Caco-2 (cell line): Measurements from ENCODE around the gene SIRPG. TPM values are rescaled to one million over a fixed set of nuclear protein-coding genes. Genes with fewer than 3 reads are reported as not detected.

ENCODE experiments used
- BruUV-seq: library from RNA; stranded (reverse); fragments of 400-500 nt; replicated peaks from 2 replicates; lab custom pipeline; 2021; lab: Mats Ljungman, UMichigan
- CTCF ChIA-PET: fragments of 300-600 bp; sonication (Branson Sonifier 250); formaldehyde crosslinking; loops from one replicate; lab custom pipeline; 2022; ENCODE audit warnings: antibody characterized with exemption; lab: Charles Lee
- POLR2A ChIA-PET: fragments of 300-600 bp; sonication (Branson Sonifier 250); formaldehyde crosslinking; loops from one replicate; lab custom pipeline; 2022; ENCODE audit warnings: antibody characterized with exemption; lab: Charles Lee
- DNase-seq, 2 experiments: peaks; one replicate each; pipeline versions ENCODE4 v3.0.0 to v3.0.0-alpha.2; 2020 to 2022
- H3K27me3 ChIP-seq: replicated peaks from 2 replicates; pipeline ENCODE4 v1.6.0; 2011; ENCODE audit warnings: low read length; ENCODE audit not compliant: control insufficient read depth, insufficient read depth
- H3K36me3 ChIP-seq: 2 replicates; pipeline ENCODE4 v1.5.1; 2011; ENCODE audit warnings: low read length; ENCODE audit not compliant: control insufficient read depth, insufficient read depth
- H3K4me1 ChIP-seq: fragments of 250-450 bp; sonication (Bioruptor Pico); 2 replicates; pipeline ENCODE4 v1.5.1; 2020; ENCODE audit warnings: mild to moderate bottlenecking
- H3K4me3 ChIP-seq: 2 replicates; pipeline ENCODE4 v1.5.1; 2011; ENCODE audit warnings: low read depth, mild to moderate bottlenecking, control low read depth, low read length
- H3K9me3 ChIP-seq: fragments of 250-450 bp; sonication (Bioruptor Pico); 2 replicates; pipeline ENCODE4 v1.5.1; 2020; ENCODE audit warnings: mild to moderate bottlenecking, moderate library complexity
- H3K27ac Mint-ChIP-seq: one replicate; pipeline ENCODE4 v1.8.0; 2022; ENCODE audit warnings: mixed read lengths; ENCODE audit not compliant: unreplicated experiment
- H3K27me3 Mint-ChIP-seq: one replicate; pipeline ENCODE4 v1.8.0; 2022; ENCODE audit warnings: mixed read lengths; ENCODE audit not compliant: insufficient read depth, unreplicated experiment
- H3K36me3 Mint-ChIP-seq: one replicate; pipeline ENCODE4 v1.8.0; 2022; ENCODE audit warnings: mild to moderate bottlenecking, mixed read lengths; ENCODE audit not compliant: insufficient read depth, unreplicated experiment
- H3K4me1 Mint-ChIP-seq: one replicate; pipeline ENCODE4 v1.8.0; 2022; ENCODE audit warnings: low read depth, mixed read lengths; ENCODE audit not compliant: unreplicated experiment
- H3K4me3 Mint-ChIP-seq: one replicate; pipeline ENCODE4 v1.8.0; 2022; ENCODE audit warnings: mild to moderate bottlenecking, moderate library complexity, mixed read lengths; ENCODE audit not compliant: unreplicated experiment
- H3K9me3 Mint-ChIP-seq: one replicate; pipeline ENCODE4 v1.8.0; 2022; ENCODE audit warnings: mixed read lengths; ENCODE audit not compliant: unreplicated experiment
- CTCF ChIP-seq, 2 experiments: fragments of 200-600 bp in 1 of 2; IDR thresholded peaks; 1 replicate in 1 of 2; 2 replicates in 1 of 2; pipeline versions ENCODE4 v1.5.1 to v1.8.0; 2011 to 2022; ENCODE audit warnings: antibody characterized with exemption in 1 of 2, control low read depth in 1 of 2, inconsistent platforms in 1 of 2, low read depth in 1 of 2, low read length in 1 of 2, mild to moderate bottlenecking in 1 of 2, moderate library complexity in 1 of 2; ENCODE audit not compliant: insufficient read depth in 1 of 2, severe bottlenecking in 1 of 2, unreplicated experiment in 1 of 2
- intact Hi-C: fragments of 100-400 bp; cut with micrococcal nuclease; formaldehyde crosslinking; loops from one replicate; pipeline ENCODE4 v1.10.0; 2022; ENCODE audit not compliant: unreplicated experiment
- total RNA-seq: library from RNA; stranded (reverse); gene quantifications from 2 replicates; pipeline ENCODE4 v1.2.3, GENCODE V29; 2022

SIRPG gene
- total RNA-seq, 1 experiment from 2014 or later: not detected

GRCh38 chr20:1635291-1635979 is 22.1 kb downstream of the SIRPG start:
- no TSS peak for BruUV-seq
- H3K4me3 Mint-ChIP-seq: no peak overlapping the region

GRCh38 chr20:1633535-1633934 is 24.0 kb downstream of the SIRPG start:
- POLR2A ChIA-PET: no interaction called here
- no peak for TF ChIP-seq CTCF (IDR thresholded peaks at IDR 0.05; ENCODE audit: insufficient read depth in 1 of 2, low read depth in 1 of 2, low read length in 1 of 2, severe bottlenecking in 1 of 2, unreplicated experiment in 1 of 2)
- Histone ChIP-seq H3K4me1 (peaks cover 11% of the 10 kb centered on the region), H3K9me3 (peaks cover 3% of the 10 kb centered on the region; the same call in 1 of the 2 replicates), H3K36me3 (no peaks in the 10 kb centered on the region), H3K27me3 (no peaks in the 10 kb centered on the region), H3K4me3 (no peak overlapping the region)
- BruUV-seq: no TSS peak
- no peaks in the 10 kb centered on the region for H3K36me3 Mint-ChIP-seq
- DNase-seq: peak; percentile 45 to 72
- intact Hi-C loops: no loop called here
- peaks cover 16% of the 10 kb centered on the region for H3K4me1 Mint-ChIP-seq
- no peak overlapping the region for H3K4me3 Mint-ChIP-seq
- CTCF ChIA-PET: no interaction called here
- H3K9me3 Mint-ChIP-seq: no peaks in the 10 kb centered on the region
- no peak overlapping the region for H3K27ac Mint-ChIP-seq
- H3K27me3 Mint-ChIP-seq: peaks cover 2% of the 10 kb centered on the region

More at GRCh38 chr20:1635291-1635979, 22.1 kb downstream of the SIRPG start:
- peaks cover 16% of the 10 kb centered on the region for H3K4me1 Mint-ChIP-seq
- H3K27me3 ChIP-seq: no peaks in the 10 kb centered on the region
- TF ChIP-seq CTCF (IDR thresholded peaks at IDR 0.05; ENCODE audit: insufficient read depth in 1 of 2, low read depth in 1 of 2, low read length in 1 of 2, severe bottlenecking in 1 of 2, unreplicated experiment in 1 of 2): no peak
- intact Hi-C loops: no loop called here
- H3K27ac Mint-ChIP-seq: no peak overlapping the region
- H3K9me3 ChIP-seq: peaks cover 3% of the 10 kb centered on the region; the same call in 1 of the 2 replicates
- peaks cover 11% of the 10 kb centered on the region for H3K4me1 ChIP-seq
- peaks cover 3% of the 10 kb centered on the region for H3K27me3 Mint-ChIP-seq
- ChIA-PET CTCF (no interaction called here), POLR2A (no interaction called here)
- no peaks in the 10 kb centered on the region for H3K36me3 ChIP-seq
- no peak for DNase-seq
- H3K9me3 Mint-ChIP-seq: no peaks in the 10 kb centered on the region
- no peak overlapping the region for H3K4me3 ChIP-seq
- H3K36me3 Mint-ChIP-seq: no peaks in the 10 kb centered on the region

- Mint-ChIP-seq H3K9me3 (no peaks in the 10 kb centered on the region), H3K36me3 (no peaks in the 10 kb centered on the region), H3K4me1 (peaks cover 16% of the 10 kb centered on the region), H3K27me3 (peaks cover 7% of the 10 kb centered on the region), H3K4me3 (no peak overlapping the region), H3K27ac (no peak overlapping the region)
- TF ChIP-seq CTCF (IDR thresholded peaks at IDR 0.05; ENCODE audit: insufficient read depth in 1 of 2, low read depth in 1 of 2, low read length in 1 of 2, severe bottlenecking in 1 of 2, unreplicated experiment in 1 of 2): no peak
- Histone ChIP-seq H3K36me3 (no peaks in the 10 kb centered on the region), H3K4me3 (no peak overlapping the region), H3K27me3 (no peaks in the 10 kb centered on the region), H3K9me3 (peaks cover 3% of the 10 kb centered on the region; the same call in 1 of the 2 replicates), H3K4me1 (peaks cover 11% of the 10 kb centered on the region)
- no TSS peak for BruUV-seq
- ChIA-PET POLR2A (no interaction called here), CTCF (no interaction called here)
- intact Hi-C loops: no loop called here
- no peak for DNase-seq
These were observed 25.4 kb downstream of the SIRPG start for GRCh38 chr20:1632178-1632577.
